SJSA1 (cell line): ENCODE measurements around the gene PTPRU. TPM values are rescaled to one million over a fixed set of nuclear protein-coding genes. Genes with fewer than 3 reads are reported as not detected.

Experiments used
- DNase-seq, 2 experiments: peaks; one replicate each; pipeline ENCODE4 v3.0.0-alpha.2; 2015 to 2020; ENCODE audit warnings: low spot score in 2 of 2, low read depth in 1 of 2
- H3K27ac ChIP-seq: fragments of 250-450 bp; sonication (Bioruptor Pico); 2 replicates; pipeline ENCODE4 v1.5.1; 2020; ENCODE audit warnings: mild to moderate bottlenecking, moderate library complexity
- H3K27me3 ChIP-seq: fragments of 250-450 bp; sonication (Bioruptor Pico); replicated peaks from 2 replicates; pipeline ENCODE4 v1.5.1; 2020; ENCODE audit warnings: mild to moderate bottlenecking, moderate library complexity
- H3K36me3 ChIP-seq: fragments of 250-450 bp; sonication (Bioruptor Pico); 2 replicates; pipeline ENCODE4 v1.5.1; 2020; ENCODE audit warnings: mild to moderate bottlenecking
- H3K4me1 ChIP-seq: fragments of 250-450 bp; sonication (Bioruptor Pico); replicated peaks from 2 replicates; pipeline ENCODE4 v1.6.1; 2021; ENCODE audit warnings: mild to moderate bottlenecking
- H3K4me3 ChIP-seq: fragments of 250-450 bp; sonication (Bioruptor Pico); 2 replicates; pipeline ENCODE4 v1.5.1; 2020; ENCODE audit warnings: mild to moderate bottlenecking
- H3K9me3 ChIP-seq: fragments of 250-450 bp; sonication (Bioruptor Pico); replicated peaks from 2 replicates; pipeline ENCODE4 v1.5.1; 2020; ENCODE audit warnings: mild to moderate bottlenecking
- total RNA-seq: library from RNA; depleted of rRNA; stranded (reverse); fragments of >200 nt; shearing (Covaris generic); gene quantifications from 2 replicates; pipeline ENCODE4 v1.2.3, GENCODE V29; 2014; rRNA removed

The PTPRU gene
- total RNA-seq, 1 experiment from 2014 or later: 16.8 TPM

DNA sequence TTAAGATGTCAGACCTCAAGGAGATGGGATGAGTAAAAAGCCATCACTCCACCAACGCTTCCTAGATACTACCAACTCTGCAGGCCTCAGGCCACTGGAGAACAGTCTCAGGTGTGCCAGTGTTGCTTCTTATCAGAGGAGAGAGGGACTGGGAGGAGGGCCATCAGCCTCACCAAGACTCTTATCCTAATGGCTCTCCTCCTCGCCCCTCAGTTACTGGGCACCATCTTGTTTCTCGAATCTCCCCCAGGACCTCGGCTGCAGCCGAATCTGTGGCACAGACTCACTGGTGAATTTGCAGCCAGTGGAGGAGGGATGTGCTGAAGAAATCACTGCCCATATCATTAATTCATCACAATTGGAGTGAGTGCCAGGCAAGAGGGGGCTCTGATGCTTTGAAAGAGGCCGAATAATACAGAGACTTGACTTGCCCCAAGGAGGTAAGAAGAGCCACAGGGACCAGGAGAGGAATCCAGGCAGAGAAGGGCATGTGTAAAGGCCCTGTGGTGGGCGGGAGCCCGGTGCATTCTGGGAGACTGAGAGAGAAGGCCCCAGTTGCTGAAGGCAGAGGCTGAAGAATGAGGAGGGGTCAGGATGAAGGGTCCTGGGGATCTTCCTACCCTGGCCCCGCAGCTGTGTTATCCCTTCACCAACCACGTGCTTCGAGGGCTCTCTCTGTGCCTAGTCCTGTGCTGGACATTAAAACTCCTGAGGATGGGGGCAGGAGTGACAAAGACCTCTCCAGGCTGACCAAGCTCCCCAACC lies 129.8 kb downstream of the PTPRU start:
- H3K36me3 ChIP-seq: no peaks in the 10 kb centered on the region
- no peak overlapping the region for H3K27ac ChIP-seq
- DNase-seq: no peak
- no peaks in the 10 kb centered on the region; the same call in 1 of the 2 replicates for H3K27me3 ChIP-seq
- no peaks in the 10 kb centered on the region for H3K9me3 ChIP-seq
- no peak overlapping the region for H3K4me3 ChIP-seq
- no peaks in the 10 kb centered on the region for H3K4me1 ChIP-seq

DNA sequence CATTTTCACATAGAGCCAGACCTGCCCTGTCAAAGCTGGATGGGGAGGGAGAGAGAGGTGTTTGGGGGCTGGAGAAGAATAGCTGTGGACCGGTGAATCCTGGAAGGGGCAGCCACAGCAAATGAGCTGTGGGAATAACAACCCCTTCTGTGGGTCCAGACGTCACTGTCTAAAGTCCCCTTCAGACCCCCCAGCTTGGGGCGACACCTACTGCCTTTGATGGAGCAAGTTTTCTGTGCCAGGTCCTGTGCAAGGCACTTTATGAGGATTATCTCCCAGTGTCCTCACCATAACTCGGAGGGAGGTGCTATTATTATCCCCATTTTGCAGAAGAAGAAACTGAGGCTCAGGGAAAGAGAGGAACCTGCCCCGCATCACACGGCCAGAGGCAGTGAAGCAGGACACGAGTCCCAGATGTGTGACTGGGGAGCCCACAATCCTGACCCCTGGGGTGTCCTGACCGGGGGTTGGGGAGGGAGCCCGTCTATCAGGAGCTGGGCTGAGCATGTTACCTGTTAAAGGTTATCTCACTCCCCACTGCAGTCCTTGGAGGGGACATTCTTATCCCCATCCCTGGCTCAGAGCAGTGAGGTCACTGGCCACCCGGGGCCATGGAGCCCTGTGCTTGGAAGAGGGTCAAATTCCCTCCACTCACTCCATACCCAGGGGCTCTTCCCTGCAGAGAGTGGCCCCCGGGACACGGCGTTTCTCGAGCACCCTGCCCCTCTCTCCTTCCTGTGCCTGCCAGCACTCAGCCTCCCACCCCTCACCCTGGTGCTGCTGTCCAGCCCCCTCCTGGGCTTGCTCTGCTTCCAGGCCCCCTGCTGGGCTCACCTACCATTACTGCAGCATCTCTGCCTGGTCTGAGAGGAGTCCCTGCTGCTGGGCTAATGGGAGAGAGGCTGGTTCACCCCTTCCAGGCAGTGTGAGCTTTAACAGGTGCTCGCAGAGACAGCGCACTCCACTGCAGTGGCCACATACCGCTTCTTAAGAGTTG lies 132.9 kb downstream of the PTPRU start:
- 0 out of 2 replicates have a peak, but pooled peaks cover 9% of the 10 kb centered on the region for H3K27me3 ChIP-seq
- no peak for DNase-seq
- H3K9me3 ChIP-seq: no peaks in the 10 kb centered on the region
- H3K4me1 ChIP-seq: no peaks in the 10 kb centered on the region
- H3K36me3 ChIP-seq: no peaks in the 10 kb centered on the region
- no peak overlapping the region for H3K4me3 ChIP-seq
- H3K27ac ChIP-seq: no peak overlapping the region

DNA sequence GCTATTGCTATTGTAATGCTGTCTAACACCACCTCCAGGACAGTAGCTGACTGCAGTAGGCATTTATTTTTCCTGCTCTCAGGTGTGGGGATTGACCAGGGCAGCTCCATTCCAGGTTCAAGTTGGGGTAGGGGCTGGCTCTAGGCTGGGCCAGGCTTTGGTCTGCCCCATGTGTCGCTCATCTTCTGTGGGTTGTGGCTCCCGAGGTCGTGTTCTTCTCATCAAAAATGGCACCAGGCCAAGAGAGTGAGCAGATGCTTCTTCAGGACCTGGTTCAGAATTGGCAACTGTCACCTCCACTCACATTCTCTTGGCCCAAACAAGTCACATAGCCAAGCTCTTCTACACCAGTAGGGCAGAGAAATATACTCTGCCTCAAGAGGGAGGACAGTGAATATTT lies 133.7 kb downstream of the PTPRU start:
- H3K27me3 ChIP-seq: 0 out of 2 replicates have a peak, but pooled peaks cover 9% of the 10 kb centered on the region
- DNase-seq: no peak
- H3K36me3 ChIP-seq: no peaks in the 10 kb centered on the region
- no peaks in the 10 kb centered on the region for H3K4me1 ChIP-seq
- no peak overlapping the region for H3K4me3 ChIP-seq
- H3K27ac ChIP-seq: no peak overlapping the region
- H3K9me3 ChIP-seq: no peaks in the 10 kb centered on the region; the same call in 1 of the 2 replicates

DNA sequence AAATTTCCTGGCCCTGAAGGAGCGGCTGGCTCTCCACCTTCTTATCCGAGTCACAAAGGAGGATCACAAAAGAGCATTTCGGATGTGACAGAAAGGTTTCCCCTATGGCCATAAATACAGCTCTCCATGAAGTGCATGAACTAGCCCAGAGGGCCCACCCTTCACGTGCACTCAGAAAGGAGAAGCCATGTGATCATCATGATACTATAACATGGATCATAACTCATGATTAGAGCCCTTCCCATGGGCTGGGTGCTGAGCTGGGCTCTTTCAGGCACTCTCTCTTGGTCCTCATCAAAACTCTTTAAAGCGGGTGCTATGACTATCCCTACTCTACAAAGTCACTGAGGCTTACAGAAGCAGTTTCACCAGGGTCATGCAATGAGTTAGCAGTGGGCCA lies 135.0 kb downstream of the PTPRU start:
- H3K4me3 ChIP-seq: no peak overlapping the region
- no peak overlapping the region for H3K27ac ChIP-seq

DNA sequence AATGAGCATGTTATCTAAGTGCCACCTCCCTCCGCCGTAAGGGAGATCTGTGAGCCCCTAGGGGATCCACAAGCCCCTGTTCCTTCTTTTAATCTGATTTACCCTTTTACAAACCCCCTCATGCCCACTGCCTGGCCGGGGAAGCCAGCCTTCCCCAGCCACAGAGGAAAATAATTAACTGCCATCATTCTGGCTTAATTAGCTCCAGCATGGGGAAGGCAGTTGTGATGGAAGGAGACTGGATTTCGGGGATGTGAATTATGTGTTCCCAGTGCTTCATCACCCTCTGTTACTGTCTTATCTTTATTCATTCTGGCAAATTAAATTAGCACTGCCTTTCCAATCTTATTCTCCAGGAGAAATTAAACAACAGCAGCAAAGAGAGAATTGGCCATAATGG lies 135.8 kb downstream of the PTPRU start:
- Histone ChIP-seq H3K9me3 (no peaks in the 10 kb centered on the region; the same call in 1 of the 2 replicates), H3K4me3 (no peak overlapping the region), H3K27me3 (peaks cover 9% of the 10 kb centered on the region; the same call in 1 of the 2 replicates), H3K4me1 (no peaks in the 10 kb centered on the region), H3K36me3 (no peaks in the 10 kb centered on the region), H3K27ac (no peak overlapping the region)
- no peak for DNase-seq

More for the DNA sequence above, 135.0 kb downstream of the PTPRU start:
- Histone ChIP-seq H3K36me3 (no peaks in the 10 kb centered on the region), H3K9me3 (no peaks in the 10 kb centered on the region; the same call in 1 of the 2 replicates), H3K27me3 (peaks cover 9% of the 10 kb centered on the region; the same call in 1 of the 2 replicates), H3K4me1 (no peaks in the 10 kb centered on the region)
- DNase-seq: no peak

Other genes starting within 250 kb of the PTPRU start
- 0.39 TPM in 1 of 2 replicates, not detected in the other for gene TMEM200B, start 112.6 kb upstream of the PTPRU start, total RNA-seq
- 81.5 and 143 TPM in 2 replicates for gene SRSF4, start 54.6 kb upstream of the PTPRU start, total RNA-seq
- 22.5 and 27.2 TPM in 2 replicates for gene MECR, start 5.6 kb upstream of the PTPRU start, total RNA-seq